ENCODE measurements around the gene TRIM34.

DNA sequence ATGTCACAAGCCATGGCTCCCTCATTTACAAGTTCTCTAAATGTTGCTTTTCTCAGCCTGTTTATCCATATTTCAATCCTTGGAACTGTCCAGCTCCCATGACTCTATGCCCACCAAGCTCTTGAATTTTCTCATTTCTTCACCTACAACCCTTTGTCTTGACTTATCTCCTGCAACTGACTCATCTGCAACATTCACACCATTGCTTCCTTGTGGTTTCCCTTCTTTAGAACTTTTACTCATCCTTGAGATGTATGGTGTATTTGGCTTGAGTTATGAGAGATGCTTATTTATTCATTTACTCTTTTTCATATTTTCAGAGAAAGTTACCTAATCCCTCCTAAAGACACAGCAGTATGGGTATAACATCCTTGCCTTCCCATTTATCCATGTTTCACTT, 18.8 kb downstream of the TRIM34 start:
- TF ChIP-seq, protein P1, sequence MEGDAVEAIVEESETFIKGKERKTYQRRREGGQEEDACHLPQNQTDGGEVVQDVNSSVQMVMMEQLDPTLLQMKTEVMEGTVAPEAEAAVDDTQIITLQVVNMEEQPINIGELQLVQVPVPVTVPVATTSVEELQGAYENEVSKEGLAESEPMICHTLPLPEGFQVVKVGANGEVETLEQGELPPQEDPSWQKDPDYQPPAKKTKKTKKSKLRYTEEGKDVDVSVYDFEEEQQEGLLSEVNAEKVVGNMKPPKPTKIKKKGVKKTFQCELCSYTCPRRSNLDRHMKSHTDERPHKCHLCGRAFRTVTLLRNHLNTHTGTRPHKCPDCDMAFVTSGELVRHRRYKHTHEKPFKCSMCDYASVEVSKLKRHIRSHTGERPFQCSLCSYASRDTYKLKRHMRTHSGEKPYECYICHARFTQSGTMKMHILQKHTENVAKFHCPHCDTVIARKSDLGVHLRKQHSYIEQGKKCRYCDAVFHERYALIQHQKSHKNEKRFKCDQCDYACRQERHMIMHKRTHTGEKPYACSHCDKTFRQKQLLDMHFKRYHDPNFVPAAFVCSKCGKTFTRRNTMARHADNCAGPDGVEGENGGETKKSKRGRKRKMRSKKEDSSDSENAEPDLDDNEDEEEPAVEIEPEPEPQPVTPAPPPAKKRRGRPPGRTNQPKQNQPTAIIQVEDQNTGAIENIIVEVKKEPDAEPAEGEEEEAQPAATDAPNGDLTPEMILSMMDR (IDR thresholded peaks at IDR 0.05) = no peak
- no peak for TF ChIP-seq EZH2 (IDR thresholded peaks at IDR 0.05; ENCODE audit: borderline replicate concordance, insufficient read depth, low read depth, low read length, poor library complexity, severe bottlenecking)
